ENCODE results near the gene VPS52. TPM values are rescaled to one million over a fixed set of nuclear protein-coding genes. Genes with fewer than 3 reads are reported as not detected.

Gene VPS52
- total and polyA plus RNA-seq, 9 of the 15 experiments (the other 6 are each of a cell fraction or from before 2014, with no cell fraction given) = 24.4 to 103 (median 40.2) TPM

DNA sequence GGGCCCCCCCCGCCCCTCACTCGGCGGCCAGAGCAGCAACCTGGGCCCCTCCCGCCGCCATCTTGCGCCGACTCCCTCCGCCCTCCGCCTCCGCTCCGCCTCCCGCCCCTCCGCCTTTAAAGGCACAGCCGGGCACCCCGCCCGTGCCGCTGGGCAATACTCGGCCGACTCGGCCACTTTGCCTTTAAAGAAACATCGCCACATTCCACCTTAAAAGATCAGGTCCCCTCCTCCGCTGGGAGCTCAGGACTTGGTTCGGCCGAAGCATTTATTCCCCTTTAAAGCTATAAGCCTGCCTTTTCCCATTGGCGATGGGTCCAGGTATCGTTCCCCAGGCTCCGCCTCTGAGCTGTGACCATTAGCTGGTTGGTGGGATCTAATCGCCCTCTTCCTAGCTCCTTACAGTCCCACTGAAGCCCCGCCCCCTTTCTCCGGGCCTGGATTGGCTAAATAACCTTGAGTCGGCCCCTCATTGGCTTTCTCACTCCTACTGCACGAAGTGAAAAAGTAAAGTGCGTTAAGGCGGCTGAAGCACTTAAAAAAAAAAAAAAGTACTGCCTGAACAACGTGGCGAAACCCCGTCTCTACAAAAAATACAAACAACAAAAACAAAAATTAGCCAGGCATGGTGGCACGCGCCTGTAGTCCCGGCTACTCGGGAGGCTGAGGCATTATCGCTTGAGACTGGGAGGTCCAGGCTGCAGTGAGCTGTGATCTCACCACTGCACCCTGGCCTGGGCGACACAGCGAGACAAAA, 46.2 kb upstream of the VPS52 start, which contains the start of gene ZBTB22:
ZBTB22 (minus strand) TSS at position 76 of the 757 bp plus-strand sequence. CDS start 828 bp downstream, outside the sequence.
- Histone ChIP-seq H3K36me3 (ENCODE audit: control insufficient read depth, insufficient read depth, low read length) (peaks cover 43% of the 10 kb centered on the region), H3K9me3 (replicated peaks; ENCODE audit: control insufficient read depth, insufficient read depth, low read depth, low read length) (no peaks in the 10 kb centered on the region), H3K9me1 (ENCODE audit: control insufficient read depth, insufficient read depth, low read length) (peaks cover 3% of the 10 kb centered on the region), H3K9ac (ENCODE audit: insufficient read depth in 1 of 2, low read depth in 2 of 2, low read length in 2 of 2) (peak within 1 kb of the TSS; percentile 68 to 75), H3K4me1 (replicated peaks in 1 of 2; ENCODE audit: control insufficient read depth in 2 of 2, insufficient read depth in 2 of 2, low read length in 2 of 2) (peaks cover 56 to 76% of the 10 kb centered on the region in 2 experiments), H4K20me1 (replicated peaks; ENCODE audit: control insufficient read depth, insufficient read depth, low read length) (0 out of 2 replicates have a peak, but pooled peaks cover 3% of the 10 kb centered on the region), H2AFZ (ENCODE audit: low read depth, low read length) (peak within 1 kb of the TSS; percentile 98), H3K79me2 (ENCODE audit: control insufficient read depth, insufficient read depth, low read length) (peaks cover 65% of the 10 kb centered on the region), H3K4me2 (ENCODE audit: insufficient read depth, low read length) (peak within 1 kb of the TSS; percentile 97), H3K27me3 (ENCODE audit: control insufficient read depth in 2 of 2, insufficient read depth in 2 of 2, low read length in 2 of 2) (no peaks in the 10 kb centered on the region), H3K4me3 (peak within 1 kb of the TSS; percentile 63), H3K27ac (ENCODE audit: extremely low read depth, low read depth, low read length) (peak within 1 kb of the TSS; percentile 79)
- DNase-seq (ENCODE audit: extremely low read depth in 1 of 4, low spot score in 3 of 4) (peak; percentile 90 to 100 (median 94)), FAIRE-seq (peak; percentile 98), ATAC-seq (peak; percentile 82)
- in situ Hi-C loops (cut with MboI) = no loop called here
- intact Hi-C loops (cut with micrococcal nuclease) = loop anchor here (1.0 kb wide), 1 partner anchor 46 kb away; the partner anchor contains the start of gene RPS18
- WGBS (ENCODE audit: insufficient coverage, low coverage, missing lambda C conversion rate) = under 1% methylated on average over 35 of the region's 44 CpGs
- POLR2A ChIA-PET = interaction anchor here (0.5 to 2.6 kb wide), 19 partner anchors 11 to 346 kb away, joined by 3 to 32 read pairs (median 4); partner anchors contain the start of genes B3GALT4, CUTA, HLA-DPB1 and RGL2
- CTCF ChIA-PET (ENCODE audit: low intra/inter-chr PET ratio) = no interaction called here
- BruUV-seq (replicated peaks) = no TSS peak
- TF ChIP-seq POLR2A (conservative IDR thresholded peaks at IDR 0.05) (peak; percentile 72), MAZ (CRISPR knock-in tag; conservative IDR thresholded peaks at IDR 0.05 in 1 of 2, IDR thresholded peaks at IDR 0.05 in 1 of 2) (peak; percentile 93 to 95), NFXL1 (CRISPR knock-in tag; IDR thresholded peaks at IDR 0.05) (no peak), SRSF3 (IDR thresholded peaks at IDR 0.05; ENCODE audit: insufficient read depth, low read length) (no peak), HDAC2 (IDR thresholded peaks at IDR 0.05) (peak; percentile 85; the same call in 1 of the 2 replicates), YBX1 (IDR thresholded peaks at IDR 0.05) (no peak), ASH1L (IDR thresholded peaks at IDR 0.05; ENCODE audit: borderline replicate concordance, low read depth, partially characterized antibody) (peak; percentile 80), SNIP1 (IDR thresholded peaks at IDR 0.05; ENCODE audit: low read depth) (peak; percentile 22; the same call in 1 of the 2 replicates), MBD2 (IDR thresholded peaks at IDR 0.05; ENCODE audit: borderline replicate concordance, low read depth) (peak; percentile 59; the same call in 1 of the 2 replicates), TRIM28 (IDR thresholded peaks at IDR 0.05) (peak; percentile 88), EGR1 (conservative IDR thresholded peaks at IDR 0.05) (peak; percentile 89), LARP7 (IDR thresholded peaks at IDR 0.05) (0 out of 2 replicates have a peak, but pooled peaks have one; percentile 41), CHCHD3 (CRISPR knock-in tag; IDR thresholded peaks at IDR 0.05) (no peak), CBX3 (IDR thresholded peaks at IDR 0.05; ENCODE audit: borderline replicate concordance in 1 of 2, low read length in 2 of 2) (no peak), EP400 (IDR thresholded peaks at IDR 0.05) (peak; percentile 64; the same call in 1 of the 2 replicates)
- TF ChIP-seq, protein P1, sequence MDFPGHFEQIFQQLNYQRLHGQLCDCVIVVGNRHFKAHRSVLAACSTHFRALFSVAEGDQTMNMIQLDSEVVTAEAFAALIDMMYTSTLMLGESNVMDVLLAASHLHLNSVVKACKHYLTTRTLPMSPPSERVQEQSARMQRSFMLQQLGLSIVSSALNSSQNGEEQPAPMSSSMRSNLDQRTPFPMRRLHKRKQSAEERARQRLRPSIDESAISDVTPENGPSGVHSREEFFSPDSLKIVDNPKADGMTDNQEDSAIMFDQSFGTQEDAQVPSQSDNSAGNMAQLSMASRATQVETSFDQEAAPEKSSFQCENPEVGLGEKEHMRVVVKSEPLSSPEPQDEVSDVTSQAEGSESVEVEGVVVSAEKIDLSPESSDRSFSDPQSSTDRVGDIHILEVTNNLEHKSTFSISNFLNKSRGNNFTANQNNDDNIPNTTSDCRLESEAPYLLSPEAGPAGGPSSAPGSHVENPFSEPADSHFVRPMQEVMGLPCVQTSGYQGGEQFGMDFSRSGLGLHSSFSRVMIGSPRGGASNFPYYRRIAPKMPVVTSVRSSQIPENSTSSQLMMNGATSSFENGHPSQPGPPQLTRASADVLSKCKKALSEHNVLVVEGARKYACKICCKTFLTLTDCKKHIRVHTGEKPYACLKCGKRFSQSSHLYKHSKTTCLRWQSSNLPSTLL (IDR thresholded peaks at IDR 0.05) = peak; percentile 54; the same call in 1 of the 2 replicates
- TF ChIP-seq, protein P2, sequence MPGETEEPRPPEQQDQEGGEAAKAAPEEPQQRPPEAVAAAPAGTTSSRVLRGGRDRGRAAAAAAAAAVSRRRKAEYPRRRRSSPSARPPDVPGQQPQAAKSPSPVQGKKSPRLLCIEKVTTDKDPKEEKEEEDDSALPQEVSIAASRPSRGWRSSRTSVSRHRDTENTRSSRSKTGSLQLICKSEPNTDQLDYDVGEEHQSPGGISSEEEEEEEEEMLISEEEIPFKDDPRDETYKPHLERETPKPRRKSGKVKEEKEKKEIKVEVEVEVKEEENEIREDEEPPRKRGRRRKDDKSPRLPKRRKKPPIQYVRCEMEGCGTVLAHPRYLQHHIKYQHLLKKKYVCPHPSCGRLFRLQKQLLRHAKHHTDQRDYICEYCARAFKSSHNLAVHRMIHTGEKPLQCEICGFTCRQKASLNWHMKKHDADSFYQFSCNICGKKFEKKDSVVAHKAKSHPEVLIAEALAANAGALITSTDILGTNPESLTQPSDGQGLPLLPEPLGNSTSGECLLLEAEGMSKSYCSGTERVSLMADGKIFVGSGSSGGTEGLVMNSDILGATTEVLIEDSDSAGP (CRISPR knock-in tag; IDR thresholded peaks at IDR 0.05) = peak; percentile 94
- TF ChIP-seq, protein P3, sequence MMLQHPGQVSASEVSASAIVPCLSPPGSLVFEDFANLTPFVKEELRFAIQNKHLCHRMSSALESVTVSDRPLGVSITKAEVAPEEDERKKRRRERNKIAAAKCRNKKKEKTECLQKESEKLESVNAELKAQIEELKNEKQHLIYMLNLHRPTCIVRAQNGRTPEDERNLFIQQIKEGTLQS (IDR thresholded peaks at IDR 0.05) = no peak
- TF ChIP-seq, protein P3 (CRISPR knock-in tag; conservative IDR thresholded peaks at IDR 0.05) = peak; percentile 74
